ENCODE measurements around the gene CCDC120. TPM values are rescaled to one million over a fixed set of nuclear protein-coding genes. Genes with fewer than 3 reads are reported as not detected.
A peak's percentile ranks its signal among the peaks of the same experiment; 100 is the strongest.

CCDC120 gene
- total and polyA plus RNA-seq, 9 of the 15 experiments (the other 6 are each of a cell fraction or from before 2014, with no cell fraction given), result 0.13 to 3.6 (median 0.54) TPM

GRCh38 chrX:49043987-49044281 is 14.9 kb upstream of the CCDC120 start:
- H4K20me1 ChIP-seq (replicated peaks; ENCODE audit: control insufficient read depth, insufficient read depth, low read length), result no peaks in the 10 kb centered on the region
- H3K4me2 ChIP-seq (ENCODE audit: insufficient read depth, low read length), result peak overlapping the region; percentile 86
- 15% methylated on average over 13 of the region's 13 CpGs for WGBS (ENCODE audit: insufficient coverage, low coverage, missing lambda C conversion rate)
- H3K9ac ChIP-seq (ENCODE audit: insufficient read depth in 1 of 2, low read depth in 2 of 2, low read length in 2 of 2), result peak overlapping the region; percentile 65 to 85
- ChIA-PET CTCF (ENCODE audit: low intra/inter-chr PET ratio) (no interaction called here), POLR2A (interaction anchor here (0.8 to 1.4 kb wide), 4 partner anchors 9 to 86 kb away, joined by 3 to 5 read pairs (median 4); partner anchors contain the start of gene OTUD5)
- no peaks in the 10 kb centered on the region for H3K9me3 ChIP-seq (replicated peaks; ENCODE audit: control insufficient read depth, insufficient read depth, low read depth, low read length)
- intact Hi-C loops (cut with micrococcal nuclease), result loop anchor here (1.0 to 5.0 kb wide), 8 partner anchors 42 to 413 kb away; partner anchors contain the start of gene GRIPAP1
- in situ Hi-C loops (cut with MboI), result no loop called here
- no peaks in the 10 kb centered on the region for H3K9me1 ChIP-seq (ENCODE audit: control insufficient read depth, insufficient read depth, low read length)
- BruUV-seq (replicated peaks), result no TSS peak
- ATAC-seq, result no peak
- peaks cover 10% of the 10 kb centered on the region; the same call in 2 of the 3 replicates for H3K36me3 ChIP-seq (ENCODE audit: control insufficient read depth, insufficient read depth, low read length)
- no peaks in the 10 kb centered on the region for H3K27me3 ChIP-seq (ENCODE audit: control insufficient read depth in 2 of 2, insufficient read depth in 2 of 2, low read length in 2 of 2)
- H3K79me2 ChIP-seq (ENCODE audit: control insufficient read depth, insufficient read depth, low read length), result peaks cover 36% of the 10 kb centered on the region
- peak overlapping the region; percentile 82 for H3K27ac ChIP-seq (ENCODE audit: extremely low read depth, low read depth, low read length)
- H3K4me3 ChIP-seq, result peak overlapping the region; percentile 37
- peaks cover 36 to 39% of the 10 kb centered on the region in 2 experiments; a peak in 4 of 5 replicates for H3K4me1 ChIP-seq (replicated peaks in 1 of 2; ENCODE audit: control insufficient read depth in 2 of 2, insufficient read depth in 2 of 2, low read length in 2 of 2)
- FAIRE-seq, result no peak
- no peak for DNase-seq (ENCODE audit: extremely low read depth in 1 of 4, low spot score in 3 of 4)
- peak overlapping the region; percentile 93 for H2AFZ ChIP-seq (ENCODE audit: low read depth, low read length)
- 0 out of 2 replicates have a peak, but pooled peaks have one; percentile 33 for TF ChIP-seq TRIM28 (IDR thresholded peaks at IDR 0.05)
- TF ChIP-seq, protein P1, sequence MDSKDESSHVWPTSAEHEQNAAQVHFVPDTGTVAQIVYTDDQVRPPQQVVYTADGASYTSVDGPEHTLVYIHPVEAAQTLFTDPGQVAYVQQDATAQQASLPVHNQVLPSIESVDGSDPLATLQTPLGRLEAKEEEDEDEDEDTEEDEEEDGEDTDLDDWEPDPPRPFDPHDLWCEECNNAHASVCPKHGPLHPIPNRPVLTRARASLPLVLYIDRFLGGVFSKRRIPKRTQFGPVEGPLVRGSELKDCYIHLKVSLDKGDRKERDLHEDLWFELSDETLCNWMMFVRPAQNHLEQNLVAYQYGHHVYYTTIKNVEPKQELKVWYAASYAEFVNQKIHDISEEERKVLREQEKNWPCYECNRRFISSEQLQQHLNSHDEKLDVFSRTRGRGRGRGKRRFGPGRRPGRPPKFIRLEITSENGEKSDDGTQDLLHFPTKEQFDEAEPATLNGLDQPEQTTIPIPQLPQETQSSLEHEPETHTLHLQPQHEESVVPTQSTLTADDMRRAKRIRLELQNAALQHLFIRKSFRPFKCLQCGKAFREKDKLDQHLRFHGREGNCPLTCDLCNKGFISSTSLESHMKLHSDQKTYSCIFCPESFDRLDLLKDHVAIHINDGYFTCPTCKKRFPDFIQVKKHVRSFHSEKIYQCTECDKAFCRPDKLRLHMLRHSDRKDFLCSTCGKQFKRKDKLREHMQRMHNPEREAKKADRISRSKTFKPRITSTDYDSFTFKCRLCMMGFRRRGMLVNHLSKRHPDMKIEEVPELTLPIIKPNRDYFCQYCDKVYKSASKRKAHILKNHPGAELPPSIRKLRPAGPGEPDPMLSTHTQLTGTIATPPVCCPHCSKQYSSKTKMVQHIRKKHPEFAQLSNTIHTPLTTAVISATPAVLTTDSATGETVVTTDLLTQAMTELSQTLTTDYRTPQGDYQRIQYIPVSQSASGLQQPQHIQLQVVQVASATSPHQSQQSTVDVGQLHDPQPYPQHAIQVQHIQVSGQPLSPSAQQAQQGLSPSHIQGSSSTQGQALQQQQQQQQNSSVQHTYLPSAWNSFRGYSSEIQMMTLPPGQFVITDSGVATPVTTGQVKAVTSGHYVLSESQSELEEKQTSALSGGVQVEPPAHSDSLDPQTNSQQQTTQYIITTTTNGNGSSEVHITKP (IDR thresholded peaks at IDR 0.05; ENCODE audit: partially characterized antibody), result peak; percentile 89
- peak; percentile 26 for TF ChIP-seq DACH1 (IDR thresholded peaks at IDR 0.05; ENCODE audit: partially characterized antibody)
- TF ChIP-seq, protein P2, sequence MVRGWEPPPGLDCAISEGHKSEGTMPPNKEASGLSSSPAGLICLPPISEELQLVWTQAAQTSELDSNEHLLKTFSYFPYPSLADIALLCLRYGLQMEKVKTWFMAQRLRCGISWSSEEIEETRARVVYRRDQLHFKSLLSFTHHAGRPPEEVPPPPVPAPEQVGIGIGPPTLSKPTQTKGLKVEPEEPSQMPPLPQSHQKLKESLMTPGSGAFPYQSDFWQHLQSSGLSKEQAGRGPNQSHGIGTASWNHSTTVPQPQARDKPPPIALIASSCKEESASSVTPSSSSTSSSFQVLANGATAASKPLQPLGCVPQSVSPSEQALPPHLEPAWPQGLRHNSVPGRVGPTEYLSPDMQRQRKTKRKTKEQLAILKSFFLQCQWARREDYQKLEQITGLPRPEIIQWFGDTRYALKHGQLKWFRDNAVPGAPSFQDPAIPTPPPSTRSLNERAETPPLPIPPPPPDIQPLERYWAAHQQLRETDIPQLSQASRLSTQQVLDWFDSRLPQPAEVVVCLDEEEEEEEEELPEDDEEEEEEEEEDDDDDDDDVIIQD (CRISPR knock-in tag; IDR thresholded peaks at IDR 0.05), result no peak
- TF ChIP-seq AFF1 (IDR thresholded peaks at IDR 0.05; ENCODE audit: low read depth in 1 of 2, partially characterized antibody in 2 of 2), result no peak
- TF ChIP-seq GABPB1 (CRISPR knock-in tag; IDR thresholded peaks at IDR 0.05), result no peak
- no peak for TF ChIP-seq CBFB (CRISPR knock-in tag; IDR thresholded peaks at IDR 0.05)
- TF ChIP-seq ZNF785 (CRISPR knock-in tag; IDR thresholded peaks at IDR 0.05), result no peak
- TF ChIP-seq SOX6 (IDR thresholded peaks at IDR 0.05), result peak; percentile 6; the same call in 1 of the 2 replicates
- TF ChIP-seq CXXC5 (CRISPR knock-in tag; IDR thresholded peaks at IDR 0.05), result 0 out of 2 replicates have a peak, but pooled peaks have one; percentile 4
- TF ChIP-seq, protein P3, sequence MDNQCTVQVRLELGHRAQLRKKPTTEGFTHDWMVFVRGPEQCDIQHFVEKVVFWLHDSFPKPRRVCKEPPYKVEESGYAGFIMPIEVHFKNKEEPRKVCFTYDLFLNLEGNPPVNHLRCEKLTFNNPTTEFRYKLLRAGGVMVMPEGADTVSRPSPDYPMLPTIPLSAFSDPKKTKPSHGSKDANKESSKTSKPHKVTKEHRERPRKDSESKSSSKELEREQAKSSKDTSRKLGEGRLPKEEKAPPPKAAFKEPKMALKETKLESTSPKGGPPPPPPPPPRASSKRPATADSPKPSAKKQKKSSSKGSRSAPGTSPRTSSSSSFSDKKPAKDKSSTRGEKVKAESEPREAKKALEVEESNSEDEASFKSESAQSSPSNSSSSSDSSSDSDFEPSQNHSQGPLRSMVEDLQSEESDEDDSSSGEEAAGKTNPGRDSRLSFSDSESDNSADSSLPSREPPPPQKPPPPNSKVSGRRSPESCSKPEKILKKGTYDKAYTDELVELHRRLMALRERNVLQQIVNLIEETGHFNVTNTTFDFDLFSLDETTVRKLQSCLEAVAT (IDR thresholded peaks at IDR 0.05), result 0 out of 4 replicates have a peak, but pooled peaks of 1 of the 2 experiments have one; percentile 42
